HG02970 (cell line): ENCODE results near the gene PANK1.

Source experiments
- ATAC-seq: cut with Tn5 transposase; IDR thresholded peaks from one replicate; pipeline ENCODE4 v1.9.1; 2021; ENCODE audit warnings: mild to moderate bottlenecking, moderate library complexity, moderate number of reproducible peaks; ENCODE audit not compliant: unreplicated experiment, low FRiP score

PANK1 gene

GRCh38 chr10:89644967-89645741, at the start of gene PANK1:
PANK1 (minus strand) TSS chr10:89645242; CDS start chr10:89644891, 351 bp downstream.
- ATAC-seq = peak; percentile 39

GRCh38 chr10:89693176-89693575, 48.1 kb upstream of the PANK1 start:
- ATAC-seq = no peak

DNA sequence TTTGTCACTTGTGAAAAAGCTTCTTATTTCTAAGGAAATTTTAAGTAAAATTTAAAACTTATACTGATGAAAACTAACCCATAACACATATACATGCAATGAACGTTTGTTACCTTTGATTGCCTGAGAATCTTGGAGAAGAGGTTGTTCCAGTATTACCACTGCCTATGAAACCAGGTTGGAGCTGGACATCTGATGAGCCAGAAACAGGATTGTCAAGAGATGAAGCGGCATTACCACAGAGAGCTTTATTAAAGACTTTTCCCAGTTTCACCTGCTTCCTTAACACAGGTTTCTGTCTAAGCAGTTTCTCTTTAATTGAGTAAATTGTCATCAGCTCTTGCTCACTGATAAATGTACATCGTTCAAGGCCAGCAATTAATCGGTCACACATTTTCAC, 47.4 kb upstream of the PANK1 start:
- ATAC-seq = no peak

- no peak for ATAC-seq
Observed at GRCh38 chr10:89690027-89690426, 45.0 kb upstream of the PANK1 start.

DNA sequence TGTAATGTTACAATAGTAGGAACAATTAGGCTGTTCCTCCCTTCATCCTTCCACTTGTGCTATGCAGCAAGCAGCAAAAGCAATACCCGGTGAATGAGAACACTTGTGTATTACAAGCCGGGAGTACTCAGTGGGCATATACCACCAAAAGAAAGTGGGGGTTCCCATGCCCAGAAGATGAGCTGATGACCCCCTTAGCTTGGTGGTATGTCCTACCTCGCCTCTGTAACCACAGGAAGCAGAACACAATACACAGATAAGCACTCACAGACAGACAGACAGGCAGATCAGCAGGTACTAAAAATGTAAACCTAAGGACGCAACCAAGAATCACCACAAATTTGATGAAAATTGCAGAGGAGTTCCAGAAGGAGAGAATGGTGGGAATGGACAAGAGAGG, 40.9 kb upstream of the PANK1 start:
- no peak for ATAC-seq

DNA sequence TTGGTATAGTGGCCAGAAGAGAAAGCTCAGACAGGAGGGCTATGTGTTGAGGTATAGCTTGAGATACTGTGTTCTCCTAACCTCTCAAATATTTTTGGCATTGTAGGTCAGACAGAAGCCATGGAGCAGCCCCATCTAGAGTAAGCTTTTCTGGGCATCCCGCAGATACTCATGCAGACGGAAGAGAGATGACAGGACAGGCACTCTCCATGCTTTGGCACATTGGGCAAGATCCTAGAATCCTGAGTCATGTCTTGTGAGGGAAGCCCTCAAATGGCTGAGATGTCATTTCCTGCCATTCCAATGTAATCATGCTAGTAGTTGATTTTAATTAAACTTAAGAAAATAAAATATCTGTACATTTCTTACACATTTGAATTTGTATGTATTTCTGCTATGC, 39.6 kb upstream of the PANK1 start:
- ATAC-seq = no peak

GRCh38 chr10:89683883-89684282, 38.8 kb upstream of the PANK1 start:
- no peak for ATAC-seq

- ATAC-seq = no peak
Observed at GRCh38 chr10:89679986-89680385, 34.9 kb upstream of the PANK1 start.

DNA sequence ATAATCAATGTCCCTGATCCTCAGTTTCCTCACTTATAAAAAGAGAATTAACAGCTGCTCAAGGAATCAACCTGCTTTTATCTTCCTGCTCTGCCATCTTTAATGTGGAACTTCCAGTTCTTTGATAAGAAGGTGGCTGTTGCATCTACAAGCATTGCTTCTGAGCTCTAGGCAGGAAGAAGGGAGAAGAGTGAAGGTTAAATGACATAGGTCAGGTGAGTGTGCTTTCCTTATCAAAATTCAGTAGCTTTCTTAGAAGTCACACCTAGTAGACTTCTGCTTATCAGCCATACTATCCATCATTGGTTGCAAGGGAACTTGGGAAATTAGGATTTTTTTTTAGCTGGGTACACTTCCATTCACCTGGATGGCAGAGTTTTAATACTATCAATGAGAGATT, 32.3 kb upstream of the PANK1 start:
- ATAC-seq = no peak

GRCh38 chr10:89670926-89671325, 25.9 kb upstream of the PANK1 start:
- no peak for ATAC-seq

DNA sequence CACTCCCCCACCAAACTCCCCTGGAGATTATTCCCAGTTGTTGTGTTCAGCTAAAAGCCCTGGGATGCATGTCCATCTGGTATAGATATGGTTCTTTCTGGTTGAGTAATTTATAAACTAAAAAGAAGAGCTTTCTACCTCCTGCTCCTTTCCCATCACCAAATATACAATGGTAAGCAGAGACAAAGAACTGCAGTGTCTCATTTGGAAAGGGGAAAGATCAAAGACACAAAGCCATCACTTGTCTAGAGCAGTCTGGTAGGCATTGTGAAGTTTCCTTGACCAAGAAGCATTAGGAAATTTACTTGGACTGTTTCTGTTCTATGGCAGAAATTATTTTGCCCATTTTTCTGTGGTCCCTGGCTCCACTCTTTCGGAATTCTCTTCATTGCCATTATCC, 24.9 kb upstream of the PANK1 start:
- ATAC-seq = no peak

- ATAC-seq = no peak
Observed at GRCh38 chr10:89668386-89669071, 23.5 kb upstream of the PANK1 start.

- ATAC-seq = no peak
Observed at GRCh38 chr10:89666138-89666537, 21.1 kb upstream of the PANK1 start.

DNA sequence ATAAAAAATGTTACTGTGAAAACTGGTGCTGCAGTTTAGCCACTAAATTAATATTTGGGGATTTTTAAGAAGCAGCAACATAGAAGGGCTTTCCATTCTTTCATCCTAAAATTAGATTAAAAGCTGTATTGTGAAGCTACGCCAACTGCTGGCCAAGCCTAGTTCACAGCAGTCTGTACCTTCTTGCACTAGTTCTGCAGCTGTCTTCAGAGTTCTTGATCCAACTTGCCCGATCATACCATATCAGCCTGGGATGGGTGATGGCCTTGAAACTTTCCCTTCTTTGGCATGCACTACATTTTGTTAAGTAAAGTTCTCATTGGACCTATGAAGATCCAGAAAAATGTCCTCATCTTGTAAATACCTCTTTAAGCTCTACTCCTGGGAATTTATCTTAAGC, 20.3 kb upstream of the PANK1 start:
- no peak for ATAC-seq

DNA sequence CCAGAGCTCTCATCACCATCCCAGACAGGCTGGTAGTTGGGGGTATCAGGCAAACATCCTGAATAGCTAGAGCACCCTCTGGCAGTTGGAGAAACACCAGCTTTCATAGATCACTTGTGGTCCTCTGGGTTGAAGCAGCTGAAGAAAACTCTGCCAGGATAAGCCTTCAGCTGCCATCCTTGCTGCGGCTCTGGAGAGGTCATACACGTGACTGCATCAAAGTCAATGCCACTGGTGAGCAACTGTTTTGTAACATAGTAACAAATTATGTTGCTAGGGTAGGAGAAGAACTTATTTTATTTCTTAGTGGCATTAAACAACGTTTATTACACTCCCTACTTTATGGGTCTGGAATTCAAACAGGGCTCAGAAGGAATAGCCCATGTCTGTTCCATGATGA, 19.2 kb upstream of the PANK1 start:
- no peak for ATAC-seq

DNA sequence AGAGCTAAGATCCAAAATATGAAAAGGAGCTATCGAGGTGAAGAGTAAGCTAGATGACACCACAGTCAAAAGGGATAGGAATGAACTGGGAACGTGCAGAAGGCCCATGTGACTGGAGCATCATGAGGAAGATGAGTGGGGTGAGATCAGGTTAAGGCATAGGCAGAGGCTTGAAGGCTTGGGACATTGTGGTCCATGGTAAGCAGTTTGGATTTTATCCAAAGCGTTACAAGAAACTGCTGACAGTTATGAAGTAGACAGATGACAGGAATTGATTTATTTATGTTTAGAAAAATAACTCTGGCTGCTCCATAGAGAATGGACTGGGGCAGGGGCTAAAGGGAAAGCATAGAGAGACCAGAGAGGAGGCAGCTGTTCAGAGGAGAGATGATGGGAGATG, 18.1 kb upstream of the PANK1 start:
- no peak for ATAC-seq

- ATAC-seq = no peak
Observed at GRCh38 chr10:89662596-89662995, 17.6 kb upstream of the PANK1 start.

DNA sequence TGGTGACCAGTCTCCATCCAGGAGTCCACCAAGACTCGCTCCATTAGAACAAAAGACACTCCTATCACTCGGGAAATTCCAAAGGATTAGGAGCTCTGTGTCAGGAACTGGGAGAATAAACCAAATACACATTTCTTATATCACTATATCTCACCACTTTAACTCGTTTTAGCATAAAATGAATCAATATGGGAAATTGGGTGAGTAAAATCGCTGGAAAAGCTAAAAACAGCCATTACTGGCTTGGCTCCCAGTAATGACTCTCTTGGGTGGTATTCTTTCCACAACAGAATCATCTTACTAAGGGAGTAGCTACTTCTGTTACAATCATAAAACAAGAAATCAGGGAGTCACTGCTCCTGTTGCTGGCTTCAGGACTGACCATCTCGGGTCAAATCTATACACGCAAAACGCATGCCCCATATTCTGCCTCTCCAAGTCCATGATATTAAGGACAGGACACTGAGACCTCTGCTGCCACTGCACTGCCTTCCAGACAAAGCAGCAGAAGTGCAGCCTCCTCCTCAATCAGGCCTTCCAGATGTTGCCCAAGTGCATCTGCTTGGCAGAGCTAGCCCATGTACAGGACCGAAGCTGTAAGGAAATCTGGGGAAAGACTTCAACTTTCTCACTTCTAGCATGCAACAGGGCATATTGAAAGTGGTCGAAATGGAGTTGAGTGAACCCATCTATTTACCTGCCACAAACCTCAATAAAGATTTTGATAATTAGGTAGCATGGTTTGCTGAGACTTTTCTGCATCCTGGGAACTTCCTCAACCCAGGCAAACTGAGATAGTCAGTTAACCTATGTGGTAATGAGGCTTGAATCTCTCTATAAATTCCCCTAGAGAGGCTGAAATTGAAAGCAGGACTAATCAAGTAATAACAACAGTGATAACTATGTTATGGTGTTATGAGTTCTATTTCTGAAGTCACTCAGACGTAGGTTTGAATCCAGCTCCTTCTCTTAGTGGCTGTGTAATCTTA, 14.4 kb upstream of the PANK1 start:
- no peak for ATAC-seq

- ATAC-seq = no peak
Observed at GRCh38 chr10:89657302-89657701, 12.3 kb upstream of the PANK1 start.

GRCh38 chr10:89655722-89656121, 10.7 kb upstream of the PANK1 start:
- no peak for ATAC-seq

DNA sequence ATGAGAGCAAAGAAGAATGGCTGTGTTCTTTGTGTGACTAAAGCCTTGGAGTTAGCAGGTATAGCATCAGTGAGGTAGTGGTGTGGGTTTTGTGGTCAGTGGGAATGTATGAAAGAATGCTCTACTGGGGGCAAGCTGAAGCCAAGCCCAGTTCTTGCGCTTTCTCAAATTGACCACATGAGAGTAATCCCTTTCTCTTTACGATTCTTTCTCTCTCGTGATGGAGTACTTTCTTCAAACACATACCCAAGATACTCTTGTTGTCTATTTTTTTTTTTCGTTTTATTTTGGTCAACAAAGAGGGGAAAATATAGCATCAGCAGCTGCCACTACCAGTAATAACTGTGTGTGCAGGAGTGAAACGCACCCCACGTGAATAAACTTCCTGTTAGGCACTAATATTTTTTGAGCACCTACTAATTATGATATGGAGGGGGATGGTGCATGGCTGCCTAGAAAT, 8.4 kb upstream of the PANK1 start:
- ATAC-seq = no peak
